A549 treated with Mapracorat at 1 μM for 4 hours (cell line): ENCODE measurements around the gene KIFAP3. TPM values are rescaled to one million over a fixed set of nuclear protein-coding genes. Genes with fewer than 3 reads are reported as not detected.

Source experiments
- total RNA-seq: library from RNA; stranded (reverse); fragments of 200-300 nt; extraction: Qiagen RNA extraction; gene quantifications from 5 replicates; pipeline ENCODE4 v1.2.3, GENCODE V29; 2022

Gene KIFAP3
- total RNA-seq = 10.8 to 13.1 TPM (median 12.8 TPM) in 5 replicates

DNA sequence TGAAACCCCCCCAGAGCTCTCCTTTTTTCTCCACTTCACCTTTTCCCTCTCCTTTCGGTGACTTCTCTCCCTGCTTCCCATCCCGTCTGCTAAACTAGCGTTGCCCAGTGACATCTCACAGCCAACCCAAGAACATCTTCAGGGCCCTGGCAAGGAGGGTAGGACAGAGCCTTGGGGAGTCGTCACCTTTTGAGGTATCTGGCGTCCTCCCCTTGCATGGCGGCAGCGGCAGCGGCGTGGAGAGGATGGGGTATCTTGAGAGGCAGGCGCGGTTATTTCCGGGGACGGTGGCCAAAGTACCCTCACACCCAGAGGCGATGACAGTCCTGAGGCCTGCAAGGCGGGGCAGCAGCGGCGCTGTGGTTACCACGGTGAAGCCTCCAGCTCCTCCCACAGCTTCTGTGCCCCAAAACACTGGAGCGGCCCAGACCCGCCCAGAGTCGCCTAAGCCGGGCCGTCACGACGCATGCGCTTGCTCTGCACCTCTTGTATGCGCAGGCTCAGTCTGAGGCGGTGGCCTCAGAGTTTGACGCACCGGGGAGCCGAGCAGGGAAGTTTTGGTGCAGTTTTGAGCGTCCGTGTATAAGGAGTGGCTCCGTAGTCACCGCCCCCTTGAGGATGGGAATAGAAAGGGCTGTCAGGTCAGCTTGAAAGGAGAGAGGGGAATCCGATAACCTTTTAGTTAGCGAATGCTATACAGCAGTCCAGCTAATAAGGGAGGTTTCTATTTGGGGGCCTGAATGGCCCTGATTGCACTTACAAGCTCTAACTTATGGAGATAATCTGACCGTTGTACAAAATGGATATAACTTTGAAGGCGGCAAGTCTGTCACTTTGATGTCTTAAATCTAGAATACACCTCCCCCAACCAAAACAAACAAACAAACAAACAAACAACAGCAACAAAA lies at the start of gene KIFAP3:
KIFAP3 (minus strand) TSS at position 446 of the 908 bp plus-strand sequence; CDS start at position 218, 228 bp downstream.

DNA sequence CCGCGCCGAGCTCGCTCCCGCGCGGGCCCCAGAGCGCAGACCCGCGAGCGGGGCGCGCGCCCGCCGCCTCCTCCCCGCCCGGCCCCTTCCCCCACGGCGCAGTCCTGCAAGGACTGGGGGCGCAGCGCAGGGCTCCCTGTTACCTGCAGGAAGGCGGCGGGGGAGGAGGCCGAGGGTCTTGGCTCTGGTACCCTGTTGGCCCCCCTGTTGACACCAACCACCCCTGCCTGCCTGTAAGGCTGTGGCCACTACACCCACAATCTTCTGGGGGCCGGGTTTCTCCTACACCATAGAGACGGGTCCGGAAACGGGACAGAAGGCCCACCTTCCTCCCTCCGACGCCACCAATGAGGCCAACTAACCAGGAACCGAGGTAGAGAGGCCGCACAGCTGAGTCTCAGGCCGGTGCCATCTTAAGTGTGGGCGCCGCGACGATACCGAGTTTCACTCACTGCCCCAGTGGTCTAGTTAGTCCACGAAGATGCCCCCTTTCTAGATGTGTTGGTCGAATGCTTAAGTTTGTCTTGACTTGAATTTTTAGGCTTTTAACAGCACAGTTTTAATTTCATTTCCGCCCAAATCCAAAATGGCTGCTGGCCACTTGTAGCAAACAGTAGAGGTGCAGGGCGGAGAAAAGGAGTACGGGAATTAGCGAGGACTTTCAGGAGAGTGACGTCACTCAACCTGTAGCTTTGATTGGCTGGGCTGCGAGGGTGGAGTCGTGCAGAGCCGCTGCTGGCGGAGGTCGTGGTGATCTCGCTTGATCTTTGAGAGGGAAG lies 180.7 kb downstream of the KIFAP3 start, which contains the start of gene SCYL3:
SCYL3 (minus strand) TSS at position 252 of the 779 bp plus-strand sequence. CDS start 5,056 bp downstream, outside the sequence.

Other genes with a start within 250 kb of the KIFAP3 start
- 2.3 to 3.4 TPM (median 3.2 TPM) in 5 replicates for gene SCYL3, start 180.8 kb downstream of the KIFAP3 start, total RNA-seq
- gene NTMT2, start 71.3 kb upstream of the KIFAP3 start, total RNA-seq = not detected in 5 replicates